Stomach (tissue), 4 donors: Measurements from ENCODE around the gene STRBP.

Experiments used
- CTCF ChIP-seq, 7 experiments: fragments of 450-650 bp in 4 of 7; fragments of 200-600 bp in 3 of 7; sonication (generic) in 3 of 7; IDR thresholded peaks; one replicate each; pipeline ENCODE4 v1.5.1; 2016 to 2019; ENCODE audit warnings: antibody characterized with exemption in 7 of 7, control low read depth in 2 of 7, mild to moderate bottlenecking in 1 of 7
- POLR2A ChIP-seq, 4 donors: fragments of 450-650 bp; IDR thresholded peaks; one replicate each; pipeline ENCODE4 v1.6.1; 2016; ENCODE audit warnings: antibody characterized with exemption in 4 of 4, control low read depth in 2 of 4, mild to moderate bottlenecking in 1 of 4, moderate library complexity in 1 of 4

DNA sequence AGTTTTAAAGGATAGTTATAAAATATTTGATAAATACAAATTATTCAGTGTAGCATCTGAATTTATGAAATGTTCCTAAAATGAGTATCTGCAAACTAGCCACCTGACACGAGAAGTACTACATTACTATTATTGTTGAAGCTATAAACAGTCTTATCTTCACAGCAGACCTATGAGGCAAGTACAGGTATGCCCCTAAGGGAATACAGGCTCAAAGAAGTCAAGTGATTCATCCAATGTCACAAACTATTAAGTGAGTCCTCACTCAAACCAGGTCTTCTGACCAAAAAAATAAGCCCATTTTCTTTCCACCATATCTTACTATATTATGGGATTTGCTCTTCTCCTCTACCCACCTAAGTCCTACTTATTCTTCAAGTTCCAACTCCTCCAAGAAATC is 28.7 kb downstream of the STRBP start:
- no peak for TF ChIP-seq CTCF (IDR thresholded peaks at IDR 0.05)
- TF ChIP-seq POLR2A (IDR thresholded peaks at IDR 0.05) = no peak
